Lower lobe of right lung (tissue), 2 donors: Measurements from ENCODE around the gene ZCCHC3. TPM values are rescaled to one million over a fixed set of nuclear protein-coding genes. Genes with fewer than 3 reads are reported as not detected.

Experiments
- ATAC-seq, 2 donors: fragments of 200-7000 bp; cut with Tn5 transposase; one replicate each; pipeline ENCODE4 v1.9.1; 2020 to 2022; ENCODE audit warnings: mild to moderate bottlenecking in 2 of 2, moderate library complexity in 2 of 2
- DNase-seq: peaks from one replicate; pipeline ENCODE4 v3.0.0-alpha.2; 2020
- H3K27ac ChIP-seq: fragments of 200-600 bp; one replicate; pipeline ENCODE4 v1.8.0; 2022
- H3K27me3 ChIP-seq: fragments of 200-600 bp; one replicate; pipeline ENCODE4 v1.8.0; 2022; ENCODE audit warnings: low read depth
- H3K36me3 ChIP-seq: fragments of 200-600 bp; one replicate; pipeline ENCODE4 v1.8.0; 2022; ENCODE audit warnings: mild to moderate bottlenecking
- H3K4me1 ChIP-seq: fragments of 200-600 bp; one replicate; pipeline ENCODE4 v1.8.0; 2022
- H3K4me3 ChIP-seq: fragments of 200-600 bp; one replicate; pipeline ENCODE4 v1.8.0; 2022; ENCODE audit warnings: mild to moderate bottlenecking
- H3K9me3 ChIP-seq: fragments of 200-600 bp; one replicate; pipeline ENCODE4 v1.8.0; 2022
- intact Hi-C: fragments of 100-400 bp; cut with DNase I; formaldehyde crosslinking; loops from one replicate; pipeline ENCODE4 v1.11.0; 2022
- total RNA-seq: library from RNA; stranded (reverse); fragmentation: NEBNext Ultra II Directional; extraction: Animal tissue kit (Norgen Biotek cat#: 25700); gene quantifications from one replicate; pipeline ENCODE4 v1.2.1, GENCODE V29; 2021
- TF ChIP-seq, protein P1 (sequence below): fragments of 200-600 bp; IDR thresholded peaks from one replicate; pipeline ENCODE4 v1.8.0; 2022; ENCODE audit warnings: antibody characterized with exemption, mild to moderate bottlenecking
- donor health status: DM: no; HTN: yes; CAD: no; lungs with severe emphysema.

The ZCCHC3 gene
- total RNA-seq, 1 donor from 2014 or later = 15.6 TPM

GRCh38 chr20:286508-286907 lies 10.9 kb upstream of the ZCCHC3 start:
- Histone ChIP-seq H3K9me3 (no peaks in the 10 kb centered on the region), H3K36me3 (peaks cover 14% of the 10 kb centered on the region), H3K27ac (no peak overlapping the region), H3K4me3 (no peak overlapping the region), H3K4me1 (peaks cover 17% of the 10 kb centered on the region), H3K27me3 (no peaks in the 10 kb centered on the region)
- TF ChIP-seq, protein P1, sequence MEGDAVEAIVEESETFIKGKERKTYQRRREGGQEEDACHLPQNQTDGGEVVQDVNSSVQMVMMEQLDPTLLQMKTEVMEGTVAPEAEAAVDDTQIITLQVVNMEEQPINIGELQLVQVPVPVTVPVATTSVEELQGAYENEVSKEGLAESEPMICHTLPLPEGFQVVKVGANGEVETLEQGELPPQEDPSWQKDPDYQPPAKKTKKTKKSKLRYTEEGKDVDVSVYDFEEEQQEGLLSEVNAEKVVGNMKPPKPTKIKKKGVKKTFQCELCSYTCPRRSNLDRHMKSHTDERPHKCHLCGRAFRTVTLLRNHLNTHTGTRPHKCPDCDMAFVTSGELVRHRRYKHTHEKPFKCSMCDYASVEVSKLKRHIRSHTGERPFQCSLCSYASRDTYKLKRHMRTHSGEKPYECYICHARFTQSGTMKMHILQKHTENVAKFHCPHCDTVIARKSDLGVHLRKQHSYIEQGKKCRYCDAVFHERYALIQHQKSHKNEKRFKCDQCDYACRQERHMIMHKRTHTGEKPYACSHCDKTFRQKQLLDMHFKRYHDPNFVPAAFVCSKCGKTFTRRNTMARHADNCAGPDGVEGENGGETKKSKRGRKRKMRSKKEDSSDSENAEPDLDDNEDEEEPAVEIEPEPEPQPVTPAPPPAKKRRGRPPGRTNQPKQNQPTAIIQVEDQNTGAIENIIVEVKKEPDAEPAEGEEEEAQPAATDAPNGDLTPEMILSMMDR = no peak
- ATAC-seq (no peak), DNase-seq (no peak)
- intact Hi-C loops = no loop called here

DNA sequence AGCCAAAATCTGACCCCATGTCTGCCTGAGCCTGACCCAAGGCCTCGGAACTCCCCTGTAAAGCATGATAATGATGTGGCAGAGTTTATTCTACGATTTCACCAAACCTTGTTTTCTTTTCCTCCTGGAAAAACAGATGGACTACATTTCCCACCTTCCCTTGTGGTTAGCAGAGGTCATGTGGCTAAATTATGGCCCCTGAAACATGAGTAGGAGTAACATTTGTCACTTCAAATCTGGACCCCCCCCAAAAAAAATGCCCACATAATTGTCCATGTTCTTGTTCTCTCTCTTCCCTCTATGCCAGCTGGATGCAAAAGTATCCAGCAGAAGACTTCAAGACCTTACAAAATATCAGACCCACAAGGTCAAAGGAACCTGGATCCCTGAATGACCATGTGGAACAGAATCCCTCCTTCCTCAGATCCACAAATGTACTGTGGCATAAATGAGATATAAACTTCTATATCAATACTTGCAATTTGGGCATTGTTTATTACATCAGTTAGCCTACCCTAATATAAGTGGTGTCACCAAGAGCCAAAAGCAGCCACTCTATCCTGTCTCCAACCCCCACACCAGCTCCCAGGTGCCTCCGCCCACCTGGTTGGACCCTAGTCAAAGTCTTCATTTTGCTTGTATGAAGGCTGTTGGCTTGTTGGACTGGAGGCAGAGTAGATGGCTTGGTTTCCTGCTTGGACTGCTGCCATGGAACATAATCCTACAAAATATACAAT lies 8.2 kb upstream of the ZCCHC3 start:
- Histone ChIP-seq H3K36me3 (no peaks in the 10 kb centered on the region), H3K4me3 (peak overlapping the region; percentile 68), H3K9me3 (no peaks in the 10 kb centered on the region), H3K27ac (no peak overlapping the region), H3K27me3 (no peaks in the 10 kb centered on the region), H3K4me1 (peaks cover 17% of the 10 kb centered on the region)
- ATAC-seq (no peak), DNase-seq (no peak)
- TF ChIP-seq, protein P1 = no peak
- intact Hi-C loops = no loop called here

DNA sequence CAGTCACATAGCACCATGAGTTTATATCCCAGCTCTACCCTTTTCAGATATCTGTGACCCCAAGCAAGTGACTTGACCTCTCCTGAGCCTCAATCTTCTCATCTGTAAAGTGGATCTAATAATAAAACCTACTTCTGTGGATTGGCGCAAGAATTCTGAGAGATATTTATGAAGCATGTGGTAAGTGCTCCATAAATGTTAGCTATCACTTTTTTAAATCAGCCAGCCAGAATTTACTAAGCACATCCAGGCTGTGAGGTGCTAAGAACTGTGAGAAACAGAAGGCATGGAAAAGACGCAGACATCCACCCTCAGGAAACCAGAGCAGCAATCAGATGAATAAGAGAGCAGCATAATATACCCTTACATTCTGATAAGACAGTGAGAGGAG lies 7.7 kb upstream of the ZCCHC3 start:
- no peaks in the 10 kb centered on the region for H3K36me3 ChIP-seq
- TF ChIP-seq, protein P1 = no peak
- H3K27me3 ChIP-seq = no peaks in the 10 kb centered on the region
- H3K27ac ChIP-seq = peak overlapping the region; percentile 74
- no peak for DNase-seq
- ATAC-seq = no peak
- intact Hi-C loops = no loop called here
- peak overlapping the region; percentile 68 for H3K4me3 ChIP-seq
- peaks cover 17% of the 10 kb centered on the region for H3K4me1 ChIP-seq
- no peaks in the 10 kb centered on the region for H3K9me3 ChIP-seq

GRCh38 chr20:290084-290831 lies 7.1 kb upstream of the ZCCHC3 start, which contains the start of gene C20orf96:
Gene C20orf96 (minus strand): TSS chr20:290750. CDS start chr20:290610, 140 bp downstream.
- peak; percentile 99 for ATAC-seq
- H3K4me1 ChIP-seq = peaks cover 17% of the 10 kb centered on the region
- peak within 1 kb of the TSS; percentile 68 for H3K4me3 ChIP-seq
- no peaks in the 10 kb centered on the region for H3K27me3 ChIP-seq
- H3K36me3 ChIP-seq = no peaks in the 10 kb centered on the region
- TF ChIP-seq, protein P1 = peak; percentile 46
- intact Hi-C loops = no loop called here
- DNase-seq = peak; percentile 96
- H3K9me3 ChIP-seq = no peaks in the 10 kb centered on the region
- peak within 1 kb of the TSS; percentile 74 for H3K27ac ChIP-seq

- no peak overlapping the region for H3K27ac ChIP-seq
- TF ChIP-seq, protein P1 = no peak
- intact Hi-C loops = no loop called here
Observed at GRCh38 chr20:294602-295001, 2.8 kb upstream of the ZCCHC3 start.

More at GRCh38 chr20:294602-295001, 2.8 kb upstream of the ZCCHC3 start:
- Histone ChIP-seq H3K36me3 (no peaks in the 10 kb centered on the region), H3K4me3 (no peak overlapping the region), H3K9me3 (no peaks in the 10 kb centered on the region), H3K27me3 (no peaks in the 10 kb centered on the region), H3K4me1 (peaks cover 32% of the 10 kb centered on the region)
- no peak for ATAC-seq
- no peak for DNase-seq
